Gastrocnemius medialis (tissue), 4 donors: ENCODE results near the gene XPNPEP1. TPM values are rescaled to one million over a fixed set of nuclear protein-coding genes. Genes with fewer than 3 reads are reported as not detected.

Source experiments
- ATAC-seq, 2 donors: fragments of 150-250 bp; one replicate each; pipeline ENCODE4 v1.9.1; 2016
- DNase-seq, 2 donors: peaks; one replicate each; pipeline ENCODE4 v3.0.0-alpha.2; 2019
- H3K27ac ChIP-seq, 4 donors: fragments of 200-600 bp; sonication (generic); 1 replicate in 1 of 4; 2 replicates in 3 of 4; pipeline ENCODE4 v1.5.1; 2016 to 2018; ENCODE audit warnings: mild to moderate bottlenecking in 2 of 4, moderate library complexity in 1 of 4
- H3K27me3 ChIP-seq, 3 donors: fragments of 200-600 bp; sonication (generic) in 2 of 3; 1 replicate in 1 of 3; 2 replicates in 2 of 3; pipeline versions ENCODE4 v1.5.1 to v1.6.0; 2016 to 2019; ENCODE audit warnings: mild to moderate bottlenecking in 1 of 3, moderate library complexity in 1 of 3
- H3K36me3 ChIP-seq, 2 donors: fragments of 200-600 bp; sonication (generic) in 1 of 2; one replicate each; pipeline ENCODE4 v1.5.1; 2017 to 2018
- H3K4me1 ChIP-seq, 2 donors: fragments of 200-600 bp; sonication (generic) in 1 of 2; one replicate each; pipeline ENCODE4 v1.5.1; 2016 to 2017; ENCODE audit warnings: mild to moderate bottlenecking in 2 of 2
- H3K4me3 ChIP-seq, 4 donors: fragments of 200-600 bp; sonication (generic) in 3 of 4; 1 replicate in 1 of 4; 2 replicates in 3 of 4; pipeline ENCODE4 v1.5.1; 2016 to 2019; ENCODE audit warnings: mild to moderate bottlenecking in 2 of 4
- H3K9me3 ChIP-seq, 3 donors: fragments of 200-600 bp; sonication (generic) in 2 of 3; 1 replicate in 1 of 3; 2 replicates in 2 of 3; pipeline ENCODE4 v1.5.1; 2016 to 2019
- POLR2A ChIP-seq, 2 donors: fragments of 450-650 bp; IDR thresholded peaks; one replicate each; pipeline ENCODE4 v1.6.1; 2017; ENCODE audit warnings: antibody characterized with exemption in 2 of 2, mild to moderate bottlenecking in 2 of 2, moderate library complexity in 2 of 2
- in situ Hi-C, 4 donors: fragments of 200-750 bp; cut with MboI; loops; one replicate each; pipeline versions ENCODE4 v1.15.0 to v1.8.0; 2017; ENCODE audit warnings: low sequenced_read_pairs in 4 of 4
- intact Hi-C: fragments of 100-400 bp; cut with DNase I; formaldehyde crosslinking; loops from one replicate; pipeline ENCODE4 v1.15.1; 2023; ENCODE audit warnings: low total_unique reads
- total RNA-seq, 4 donors: library from RNA; depleted of rRNA; stranded (reverse); fragments of >200 nt; gene quantifications; one replicate each; pipeline versions ENCODE4 v1.1.0 to v1.2.3, GENCODE V29; 2016
- TF ChIP-seq, protein P1 (sequence below), 5 experiments: fragments of 450-650 bp in 3 of 5; fragments of 200-600 bp in 2 of 5; sonication (generic) in 2 of 5; IDR thresholded peaks in 4 of 5; conservative IDR thresholded peaks in 1 of 5; 1 replicate in 4 of 5; 2 replicates in 1 of 5; pipeline ENCODE4 v1.5.1; 2016 to 2019; ENCODE audit warnings: antibody characterized with exemption in 5 of 5, mild to moderate bottlenecking in 3 of 5, moderate library complexity in 3 of 5

The XPNPEP1 gene
- total RNA-seq, 4 donors from 2014 or later: 39.9 to 72.3 (median 64.0) TPM

DNA sequence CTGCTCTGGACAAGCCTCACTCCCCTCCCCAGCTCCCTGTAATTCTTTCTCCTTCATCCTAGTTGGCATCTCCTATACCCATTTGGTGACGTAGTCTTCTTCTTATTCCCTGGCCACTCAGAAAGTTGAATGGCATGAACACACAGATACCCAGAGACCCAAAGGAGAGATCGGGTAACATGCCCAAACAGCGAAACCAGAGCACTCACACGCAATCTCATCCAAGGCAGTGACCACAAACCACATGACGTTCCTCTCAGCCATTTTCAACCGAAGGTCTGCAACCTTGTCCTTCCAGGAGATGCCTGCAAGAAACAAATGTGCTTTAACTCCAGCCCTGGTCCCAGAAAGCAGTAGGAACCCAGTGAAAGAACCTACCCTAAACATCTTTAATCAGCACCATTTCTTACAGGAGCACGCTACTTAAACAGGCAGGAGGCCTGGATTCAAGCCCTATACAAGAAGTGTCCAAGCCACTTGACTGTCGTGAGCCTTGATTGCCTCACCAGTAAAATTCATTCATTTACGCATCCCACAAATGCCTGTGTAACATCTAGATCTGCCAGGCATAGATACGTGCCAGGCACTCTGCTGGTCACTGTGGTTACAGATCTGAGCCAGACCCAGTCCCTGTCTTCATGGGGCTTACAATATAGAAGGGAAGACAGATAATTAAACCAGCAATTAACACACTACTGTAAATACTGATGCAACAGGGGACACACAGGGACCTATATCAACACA, 37.1 kb downstream of the XPNPEP1 start:
- Histone ChIP-seq H3K4me1 (peaks cover 7 to 14% of the 10 kb centered on the region in 2 donors), H3K27ac (peak overlapping the region in 3 of 4 donors; percentile 8 to 53 (median 42)), H3K4me3 (no peak overlapping the region), H3K9me3 (no peaks in the 10 kb centered on the region), H3K36me3 (peaks cover 0 to 58% of the 10 kb centered on the region in 2 donors), H3K27me3 (no peaks in the 10 kb centered on the region)
- DNase-seq (peak in 1 of 2 donors; percentile 35), ATAC-seq (peak; percentile 78 to 84)
- in situ Hi-C loops (loop anchor here (10.0 to 25.0 kb wide), 9 partner anchors 126 to 676 kb away; partner anchors contain the start of genes ADD3 (in 1 of the 4) and SMC3 (in 1 of the 4)), intact Hi-C loops (no loop called here)
- TF ChIP-seq POLR2A (IDR thresholded peaks at IDR 0.05): no peak
- TF ChIP-seq, protein P1, sequence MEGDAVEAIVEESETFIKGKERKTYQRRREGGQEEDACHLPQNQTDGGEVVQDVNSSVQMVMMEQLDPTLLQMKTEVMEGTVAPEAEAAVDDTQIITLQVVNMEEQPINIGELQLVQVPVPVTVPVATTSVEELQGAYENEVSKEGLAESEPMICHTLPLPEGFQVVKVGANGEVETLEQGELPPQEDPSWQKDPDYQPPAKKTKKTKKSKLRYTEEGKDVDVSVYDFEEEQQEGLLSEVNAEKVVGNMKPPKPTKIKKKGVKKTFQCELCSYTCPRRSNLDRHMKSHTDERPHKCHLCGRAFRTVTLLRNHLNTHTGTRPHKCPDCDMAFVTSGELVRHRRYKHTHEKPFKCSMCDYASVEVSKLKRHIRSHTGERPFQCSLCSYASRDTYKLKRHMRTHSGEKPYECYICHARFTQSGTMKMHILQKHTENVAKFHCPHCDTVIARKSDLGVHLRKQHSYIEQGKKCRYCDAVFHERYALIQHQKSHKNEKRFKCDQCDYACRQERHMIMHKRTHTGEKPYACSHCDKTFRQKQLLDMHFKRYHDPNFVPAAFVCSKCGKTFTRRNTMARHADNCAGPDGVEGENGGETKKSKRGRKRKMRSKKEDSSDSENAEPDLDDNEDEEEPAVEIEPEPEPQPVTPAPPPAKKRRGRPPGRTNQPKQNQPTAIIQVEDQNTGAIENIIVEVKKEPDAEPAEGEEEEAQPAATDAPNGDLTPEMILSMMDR (IDR thresholded peaks at IDR 0.05 in 4 of 5, conservative IDR thresholded peaks at IDR 0.05 in 1 of 5): no peak

DNA sequence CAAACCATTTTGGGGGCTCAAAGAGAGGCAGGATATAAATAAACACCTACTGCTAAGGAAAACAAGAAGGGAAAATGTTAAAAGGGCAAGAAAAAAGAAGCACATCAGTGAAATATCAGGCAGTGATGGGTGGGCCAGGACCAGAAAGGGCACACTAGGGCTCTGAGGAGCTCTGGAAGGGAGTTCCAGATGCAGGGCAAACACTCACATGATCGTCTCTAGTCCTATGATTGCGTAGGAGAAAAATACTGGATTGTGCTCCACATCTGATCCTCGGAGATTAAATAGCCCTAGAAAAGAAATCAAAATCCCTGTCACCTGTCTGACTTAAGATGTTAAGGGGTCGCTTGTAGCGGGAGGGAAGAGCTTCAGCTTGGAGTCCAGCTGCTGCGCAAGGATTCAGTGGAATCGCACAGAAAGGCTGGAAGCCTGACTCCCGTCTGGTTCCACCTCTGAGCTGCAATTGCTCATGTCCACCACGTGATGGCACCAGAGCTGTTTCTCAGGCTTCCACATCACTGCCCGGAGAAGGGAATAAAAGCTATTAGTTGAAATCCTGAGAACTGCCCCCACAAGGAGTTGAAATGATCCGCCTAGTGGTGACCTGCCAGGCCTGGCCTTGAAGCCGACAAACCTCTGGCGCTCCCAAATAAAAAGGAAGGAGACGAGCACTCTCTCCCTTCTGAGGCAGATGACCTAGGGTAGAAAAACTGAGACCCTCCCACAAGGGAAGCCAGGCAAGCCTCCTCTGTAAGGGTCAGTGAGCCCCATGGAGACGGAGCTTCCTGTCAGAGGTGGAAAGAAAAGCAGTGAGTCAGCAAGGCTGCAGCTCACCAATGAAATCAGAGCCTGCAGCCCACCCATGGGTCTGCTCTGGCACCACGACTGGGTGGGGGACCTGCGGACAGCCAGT, 39.2 kb downstream of the XPNPEP1 start:
- DNase-seq (peak; percentile 36 to 60), ATAC-seq (peak; percentile 87)
- intact Hi-C loops: loop anchor here (1.0 to 5.0 kb wide), 4 partner anchors 123 to 663 kb away; partner anchors contain the start of gene ADD3
- Histone ChIP-seq H3K27me3 (no peaks in the 10 kb centered on the region), H3K27ac (peak overlapping the region; percentile 10 to 60 (median 40)), H3K4me1 (peaks cover 7 to 14% of the 10 kb centered on the region in 2 donors), H3K36me3 (peaks cover 0 to 62% of the 10 kb centered on the region in 2 donors), H3K4me3 (no peak overlapping the region), H3K9me3 (no peaks in the 10 kb centered on the region)
- in situ Hi-C loops: loop anchor here (10.0 to 25.0 kb wide), 9 partner anchors 128 to 678 kb away; partner anchors contain the start of genes ADD3 (in 1 of the 4) and SMC3 (in 1 of the 4)
- TF ChIP-seq, protein P1 (IDR thresholded peaks at IDR 0.05 in 4 of 5, conservative IDR thresholded peaks at IDR 0.05 in 1 of 5): peak; percentile 86 to 93 (median 90)
- no peak for TF ChIP-seq POLR2A (IDR thresholded peaks at IDR 0.05)

DNA sequence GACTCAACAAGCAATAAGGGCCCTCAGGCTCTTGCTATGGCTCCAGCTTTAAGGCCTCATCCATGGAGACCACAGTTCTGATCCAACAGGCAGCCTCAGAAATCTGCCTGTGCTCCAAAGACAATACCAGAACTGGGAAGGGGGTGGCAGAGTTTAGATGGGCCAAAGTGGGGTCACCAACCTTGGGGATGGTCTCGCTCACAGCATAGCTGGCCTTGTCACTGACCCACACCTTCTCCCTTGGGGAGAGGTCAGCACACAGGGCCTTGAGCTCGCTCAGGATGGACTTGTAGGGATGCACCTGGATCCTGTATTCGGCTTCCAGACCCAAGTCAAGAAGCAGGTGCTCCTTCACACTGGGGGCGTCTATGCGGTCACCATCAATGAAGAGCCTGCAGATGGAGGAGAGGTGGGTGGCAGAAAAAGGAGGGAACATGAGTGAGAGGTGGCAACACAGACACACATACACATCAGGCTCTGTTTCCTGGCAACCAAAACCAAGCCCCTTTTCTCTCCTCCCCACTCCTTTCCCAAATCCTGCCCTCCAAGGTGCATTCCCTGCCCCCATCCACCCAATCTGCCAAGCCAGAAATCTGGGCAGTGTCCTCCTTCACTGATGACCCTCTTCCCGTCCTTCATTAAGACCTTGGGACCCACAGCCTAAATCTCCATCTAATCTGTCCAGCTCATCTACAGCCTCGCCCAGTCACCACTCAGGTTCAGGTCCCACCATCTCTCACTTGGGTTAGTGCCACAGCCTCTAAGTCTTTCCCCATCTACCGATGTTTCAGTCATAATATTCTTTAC, 40.9 kb downstream of the XPNPEP1 start:
- Histone ChIP-seq H3K4me1 (peaks cover 7 to 14% of the 10 kb centered on the region in 2 donors), H3K36me3 (peaks cover 0 to 55% of the 10 kb centered on the region in 2 donors), H3K27me3 (no peaks in the 10 kb centered on the region), H3K4me3 (no peak overlapping the region), H3K27ac (no peak overlapping the region), H3K9me3 (no peaks in the 10 kb centered on the region)
- no peak for DNase-seq
- in situ Hi-C loops (loop anchor here (10.0 to 25.0 kb wide), 9 partner anchors 130 to 680 kb away; partner anchors contain the start of genes ADD3 (in 1 of the 4) and SMC3 (in 1 of the 4)), intact Hi-C loops (loop anchor here (5.0 kb wide), 2 partner anchors 255 to 665 kb away; no protein-coding TSS in a partner anchor)
- TF ChIP-seq, protein P1 (IDR thresholded peaks at IDR 0.05 in 4 of 5, conservative IDR thresholded peaks at IDR 0.05 in 1 of 5): no peak
- no peak for TF ChIP-seq POLR2A (IDR thresholded peaks at IDR 0.05)
- ATAC-seq: no peak

DNA sequence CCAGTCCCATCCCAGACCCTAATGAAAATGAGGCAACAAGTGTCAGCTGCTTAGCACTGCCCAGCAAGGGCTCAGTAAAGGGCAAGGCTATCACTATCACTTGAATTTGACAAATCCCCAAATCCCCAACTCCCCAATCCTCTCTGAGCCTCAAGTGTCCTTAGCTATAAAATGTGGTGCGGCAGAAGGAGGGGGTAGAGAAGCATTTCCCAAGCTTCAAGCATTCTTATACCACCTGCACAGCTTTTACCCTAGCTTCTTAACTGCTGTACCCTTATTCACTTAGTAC, 41.6 kb downstream of the XPNPEP1 start:
- peaks cover 0 to 55% of the 10 kb centered on the region in 2 donors for H3K36me3 ChIP-seq
- no peak overlapping the region for H3K4me3 ChIP-seq
- peaks cover 7 to 12% of the 10 kb centered on the region in 2 donors for H3K4me1 ChIP-seq
- no peak overlapping the region for H3K27ac ChIP-seq
- no peaks in the 10 kb centered on the region for H3K27me3 ChIP-seq
- in situ Hi-C loops: loop anchor here (10.0 to 25.0 kb wide), 9 partner anchors 131 to 681 kb away; partner anchors contain the start of genes ADD3 (in 1 of the 4) and SMC3 (in 1 of the 4)
- ATAC-seq (no peak), DNase-seq (no peak)
- TF ChIP-seq POLR2A (IDR thresholded peaks at IDR 0.05): no peak
- TF ChIP-seq, protein P1 (IDR thresholded peaks at IDR 0.05 in 4 of 5, conservative IDR thresholded peaks at IDR 0.05 in 1 of 5): no peak
- H3K9me3 ChIP-seq: no peaks in the 10 kb centered on the region
- intact Hi-C loops: loop anchor here (5.0 kb wide), 2 partner anchors 256 to 666 kb away; no protein-coding TSS in a partner anchor
